ENCODE data around the gene USP12. TPM values are rescaled to one million over a fixed set of nuclear protein-coding genes. Genes with fewer than 3 reads are reported as not detected.

Gene USP12
- total RNA-seq, 1 experiment from 2014 or later: 36.2 TPM

GRCh38 chr13:27130223-27130978, 41.2 kb downstream of the USP12 start:
- Histone ChIP-seq H3K9me3 (0 out of 2 replicates have a peak, but pooled peaks cover 3% of the 10 kb centered on the region), H3K4me3 (ENCODE audit: low read depth, low read length) (no peak overlapping the region), H3K27me3 (replicated peaks; ENCODE audit: control insufficient read depth, insufficient read depth, low read length) (no peaks in the 10 kb centered on the region), H3K4me1 (no peaks in the 10 kb centered on the region), H3K36me3 (ENCODE audit: control insufficient read depth, insufficient read depth, low read length) (peaks cover 2% of the 10 kb centered on the region)
- H3K27ac Mint-ChIP-seq (ENCODE audit: unreplicated experiment): no peak overlapping the region
- H3K36me3 Mint-ChIP-seq (ENCODE audit: insufficient read depth, unreplicated experiment): peaks cover 9% of the 10 kb centered on the region
- intact Hi-C loops (cut with micrococcal nuclease; ENCODE audit: unreplicated experiment): no loop called here
- no peak overlapping the region for H3K4me3 Mint-ChIP-seq (ENCODE audit: unreplicated experiment)
- ChIA-PET CTCF (no interaction called here), POLR2A (no interaction called here)
- BruUV-seq (replicated peaks): no TSS peak
- no peak for DNase-seq
- H3K4me1 Mint-ChIP-seq (ENCODE audit: low read depth, unreplicated experiment): no peaks in the 10 kb centered on the region
- peaks cover 9% of the 10 kb centered on the region for H3K9me3 Mint-ChIP-seq (ENCODE audit: unreplicated experiment)
- no peak for TF ChIP-seq CTCF (IDR thresholded peaks at IDR 0.05; ENCODE audit: insufficient read depth in 1 of 2, low read depth in 1 of 2, low read length in 1 of 2, severe bottlenecking in 1 of 2, unreplicated experiment in 1 of 2)
- no peaks in the 10 kb centered on the region for H3K27me3 Mint-ChIP-seq (ENCODE audit: insufficient read depth, unreplicated experiment)

- ChIA-PET POLR2A (no interaction called here), CTCF (no interaction called here)
- no peaks in the 10 kb centered on the region for H3K27me3 ChIP-seq (replicated peaks; ENCODE audit: control insufficient read depth, insufficient read depth, low read length)
- Mint-ChIP-seq H3K36me3 (ENCODE audit: insufficient read depth, unreplicated experiment) (peaks cover 19% of the 10 kb centered on the region), H3K27me3 (ENCODE audit: insufficient read depth, unreplicated experiment) (no peaks in the 10 kb centered on the region), H3K27ac (ENCODE audit: unreplicated experiment) (no peak overlapping the region), H3K9me3 (ENCODE audit: unreplicated experiment) (peaks cover 19% of the 10 kb centered on the region), H3K4me3 (ENCODE audit: unreplicated experiment) (no peak overlapping the region), H3K4me1 (ENCODE audit: low read depth, unreplicated experiment) (no peaks in the 10 kb centered on the region)
- BruUV-seq (replicated peaks): no TSS peak
- intact Hi-C loops (cut with micrococcal nuclease; ENCODE audit: unreplicated experiment): no loop called here
- no peak for DNase-seq
- no peak overlapping the region for H3K4me3 ChIP-seq (ENCODE audit: low read depth, low read length)
- TF ChIP-seq CTCF (IDR thresholded peaks at IDR 0.05; ENCODE audit: insufficient read depth in 1 of 2, low read depth in 1 of 2, low read length in 1 of 2, severe bottlenecking in 1 of 2, unreplicated experiment in 1 of 2): no peak
- H3K4me1 ChIP-seq: no peaks in the 10 kb centered on the region
- peaks cover 2% of the 10 kb centered on the region for H3K36me3 ChIP-seq (ENCODE audit: control insufficient read depth, insufficient read depth, low read length)
- peaks cover 6% of the 10 kb centered on the region; the same call in 1 of the 2 replicates for H3K9me3 ChIP-seq
Measured at GRCh38 chr13:27128825-27129627, 42.6 kb downstream of the USP12 start.

GRCh38 chr13:27126859-27127258, 44.8 kb downstream of the USP12 start:
- Histone ChIP-seq H3K36me3 (ENCODE audit: control insufficient read depth, insufficient read depth, low read length) (peaks cover 2% of the 10 kb centered on the region), H3K27me3 (replicated peaks; ENCODE audit: control insufficient read depth, insufficient read depth, low read length) (no peaks in the 10 kb centered on the region), H3K9me3 (peaks cover 11% of the 10 kb centered on the region; the same call in 1 of the 2 replicates), H3K4me1 (no peaks in the 10 kb centered on the region), H3K4me3 (ENCODE audit: low read depth, low read length) (no peak overlapping the region)
- no peak for DNase-seq
- intact Hi-C loops (cut with micrococcal nuclease; ENCODE audit: unreplicated experiment): no loop called here
- Mint-ChIP-seq H3K4me1 (ENCODE audit: low read depth, unreplicated experiment) (no peaks in the 10 kb centered on the region), H3K9me3 (ENCODE audit: unreplicated experiment) (peaks cover 32% of the 10 kb centered on the region), H3K27me3 (ENCODE audit: insufficient read depth, unreplicated experiment) (no peaks in the 10 kb centered on the region), H3K36me3 (ENCODE audit: insufficient read depth, unreplicated experiment) (peaks cover 28% of the 10 kb centered on the region), H3K27ac (ENCODE audit: unreplicated experiment) (no peak overlapping the region), H3K4me3 (ENCODE audit: unreplicated experiment) (no peak overlapping the region)
- BruUV-seq (replicated peaks): no TSS peak
- no peak for TF ChIP-seq CTCF (IDR thresholded peaks at IDR 0.05; ENCODE audit: insufficient read depth in 1 of 2, low read depth in 1 of 2, low read length in 1 of 2, severe bottlenecking in 1 of 2, unreplicated experiment in 1 of 2)
- ChIA-PET POLR2A (no interaction called here), CTCF (no interaction called here)
